HG02759 (cell line): Measurements from ENCODE around the gene ADAMTS2.

Experiments
- ATAC-seq: cut with Tn5 transposase; IDR thresholded peaks from one replicate; pipeline ENCODE4 v1.9.1; 2021; ENCODE audit warnings: mild to moderate bottlenecking, moderate library complexity; ENCODE audit not compliant: unreplicated experiment

ADAMTS2 gene

GRCh38 chr5:179258001-179258921 is 87.0 kb downstream of the ADAMTS2 start:
- ATAC-seq, result no peak

- ATAC-seq, result no peak
Observed at GRCh38 chr5:179257176-179257682, 88.0 kb downstream of the ADAMTS2 start.

- no peak for ATAC-seq
Observed at GRCh38 chr5:179256328-179257175, 88.7 kb downstream of the ADAMTS2 start.

- no peak for ATAC-seq
Observed at GRCh38 chr5:179255527-179256327, 89.5 kb downstream of the ADAMTS2 start.

GRCh38 chr5:179254638-179255271 is 90.5 kb downstream of the ADAMTS2 start:
- ATAC-seq, result no peak

- no peak for ATAC-seq
Observed at GRCh38 chr5:179253730-179254129, 91.5 kb downstream of the ADAMTS2 start.

GRCh38 chr5:179251276-179251969 is 93.8 kb downstream of the ADAMTS2 start:
- no peak for ATAC-seq

- ATAC-seq, result no peak
Observed at GRCh38 chr5:179250561-179251225, 94.6 kb downstream of the ADAMTS2 start.

GRCh38 chr5:179246227-179246626 is 99.0 kb downstream of the ADAMTS2 start:
- ATAC-seq, result no peak

- ATAC-seq, result no peak
Observed at GRCh38 chr5:179245031-179245430, 100.2 kb downstream of the ADAMTS2 start.

GRCh38 chr5:179244044-179244443 is 101.2 kb downstream of the ADAMTS2 start:
- ATAC-seq, result no peak

- no peak for ATAC-seq
Observed at GRCh38 chr5:179243333-179243732, 101.9 kb downstream of the ADAMTS2 start.

GRCh38 chr5:179242676-179243075 is 102.6 kb downstream of the ADAMTS2 start:
- ATAC-seq, result no peak

- ATAC-seq, result no peak
Observed at GRCh38 chr5:179241764-179242370, 103.4 kb downstream of the ADAMTS2 start.

GRCh38 chr5:179241175-179241574 is 104.1 kb downstream of the ADAMTS2 start:
- ATAC-seq, result no peak

- ATAC-seq, result no peak
Observed at GRCh38 chr5:179240561-179240960, 104.7 kb downstream of the ADAMTS2 start.

GRCh38 chr5:179239256-179240135 is 105.8 kb downstream of the ADAMTS2 start:
- no peak for ATAC-seq

- ATAC-seq, result no peak
Observed at GRCh38 chr5:179238628-179238970, 106.7 kb downstream of the ADAMTS2 start.
